Ovary (tissue), 9 donors: ENCODE data around the gene SLAMF1. TPM values are rescaled to one million over a fixed set of nuclear protein-coding genes. Genes with fewer than 3 reads are reported as not detected.

Experiments
- DNase-seq, 5 donors: peaks; one replicate each; pipeline ENCODE4 v3.0.0-alpha.2; 2019 to 2020
- H3K27ac ChIP-seq, 2 donors: fragments of 200-600 bp; one replicate each; pipeline versions ENCODE4 v1.5.1 to v1.8.0; 2019 to 2022
- H3K27me3 ChIP-seq: fragments of 200-600 bp; one replicate; pipeline ENCODE4 v1.8.0; 2022
- H3K36me3 ChIP-seq: fragments of 200-600 bp; sonication (generic); one replicate; pipeline ENCODE4 v1.5.1; 2019
- H3K4me1 ChIP-seq: one replicate; pipeline ENCODE4 v1.8.1; 2013; ENCODE audit warnings: mild to moderate bottlenecking, moderate library complexity; ENCODE audit not compliant: insufficient read depth
- H3K4me3 ChIP-seq: fragments of 200-600 bp; sonication (generic); one replicate; pipeline ENCODE4 v1.5.1; 2017
- H3K9me3 ChIP-seq, 2 donors: fragments of 200-600 bp in 1 of 2; sonication (generic) in 1 of 2; one replicate each; pipeline versions ENCODE4 v1.5.1 to v1.8.1; 2013 to 2019; ENCODE audit warnings: mild to moderate bottlenecking in 1 of 2, moderate library complexity in 1 of 2
- EP300 ChIP-seq: sonication (generic); formaldehyde crosslinking; IDR thresholded peaks from one replicate; pipeline ENCODE4 v1.6.1; 2017; ENCODE audit warnings: antibody characterized with exemption
- POLR2A ChIP-seq: fragments of 450-650 bp; IDR thresholded peaks from one replicate; pipeline ENCODE4 v1.6.1; 2017; ENCODE audit warnings: antibody characterized with exemption, mild to moderate bottlenecking, moderate library complexity
- WGBS, 3 donors: extraction: QIAGEN DNeasy Blood & Tissue Kit in 1 of 3; methylation state at CpG; one replicate each; pipeline versions ENCODE4 v1.1.5 to v1.1.7; 2013 to 2017; 5-methylcytosine and 5-hydroxymethylcytosine counted together
- intact Hi-C, 4 donors: fragments of 100-400 bp; cut with DNase I; formaldehyde crosslinking; loops; one replicate each; pipeline versions ENCODE4 v1.11.0 to v1.15.1; 2022 to 2023
- polyA plus RNA-seq, 2 donors: library from polyadenylated mRNA; stranded (reverse); fragments of 200-250 nt in 1 of 2; fragments of 350-450 nt in 1 of 2; fragmentation: Illumina TruSeq in 1 of 2; extraction: RNeasy Lipid Tissue Mini Kit (QIAGEN cat#74804) in 1 of 2; gene quantifications; one replicate each; pipeline ENCODE4 v1.2.3, GENCODE V29; 2013 to 2014
- total RNA-seq, 7 donors: library from RNA; depleted of rRNA in 2 of 7; stranded (reverse); fragments of >200 nt in 2 of 7; fragmentation: NEBNext Ultra II Directional in 3 of 7; extraction: Animal tissue kit (Norgen Biotek cat#: 25700) in 3 of 7; gene quantifications; one replicate each; pipeline versions ENCODE4 v1.1.0 to v1.2.4, GENCODE V29; 2016 to 2023
- TF ChIP-seq, protein P1 (sequence below), 3 donors: fragments of 450-650 bp in 2 of 3; fragments of 200-600 bp in 1 of 3; IDR thresholded peaks; one replicate each; pipeline versions ENCODE4 v1.5.1 to v1.8.0; 2016 to 2022; ENCODE audit warnings: antibody characterized with exemption in 3 of 3, mild to moderate bottlenecking in 1 of 3
- donor health status: DM: no; HTN: no; CAD: no; lungs with moderate emphysema.
- donor health status: DM: no; HTN: no; CAD: no.
- donor health status: Bipolar disorder and iron deficiency.
- donor health status: DM: yes; HTN: yes; CAD: no.
- donor health status: DM: no; HTN: no; CAD: no.
- donor health status: DM: yes; HTN: yes; CAD: no.

SLAMF1 gene
- total and polyA plus RNA-seq, 9 donors, result 0.15 to 0.68 (median 0.27) TPM; not detected in 3

DNA sequence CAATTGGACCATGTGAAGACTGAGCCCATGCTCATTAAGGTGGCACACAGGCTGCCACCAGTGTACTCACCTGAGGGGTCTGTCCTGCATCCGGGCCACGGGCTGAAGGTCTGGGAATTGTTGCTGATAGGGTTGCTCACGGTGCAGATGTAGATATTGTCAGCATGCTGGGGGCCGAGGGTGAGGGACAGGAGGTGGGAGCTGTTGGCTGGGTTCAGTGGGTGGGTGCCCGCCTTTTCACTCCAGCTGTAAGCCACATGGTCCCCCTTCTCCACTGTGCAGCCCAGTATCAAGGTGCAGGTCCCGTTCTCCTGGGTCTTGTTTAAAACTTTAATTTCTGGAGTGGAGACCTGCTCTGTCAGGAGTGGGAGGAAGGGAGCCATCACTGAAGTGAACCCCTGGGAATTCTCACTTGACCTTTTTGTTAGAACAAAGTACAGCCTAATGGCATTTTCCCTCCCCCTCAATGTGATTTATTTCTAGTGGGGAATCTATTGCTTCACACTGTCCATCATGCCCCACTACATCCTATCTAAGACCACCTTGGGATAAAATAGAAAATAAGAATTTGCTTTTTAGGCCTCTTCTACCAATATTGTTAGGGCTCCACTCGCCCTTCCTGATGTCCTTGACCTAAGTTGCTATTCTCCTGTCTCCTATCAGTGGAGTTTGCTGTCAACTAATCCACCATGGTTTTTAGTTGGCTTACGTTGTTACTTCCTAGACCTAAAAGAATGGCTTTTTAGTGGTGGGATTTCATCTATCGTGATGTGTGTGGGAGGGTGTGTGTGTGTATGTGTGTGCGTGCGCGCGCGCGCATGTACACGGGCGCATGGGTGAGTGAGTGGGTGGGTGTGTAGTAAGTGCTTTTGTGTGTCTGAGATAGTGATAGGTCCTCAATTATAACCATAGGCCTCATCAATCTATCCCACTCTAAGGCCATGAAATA is 12.0 kb downstream of the SLAMF1 start:
- Histone ChIP-seq H3K4me1 (no peaks in the 10 kb centered on the region), H3K27me3 (no peaks in the 10 kb centered on the region), H3K27ac (no peak overlapping the region), H3K9me3 (no peaks in the 10 kb centered on the region), H3K36me3 (no peaks in the 10 kb centered on the region), H3K4me3 (no peak overlapping the region)
- DNase-seq, result no peak
- TF ChIP-seq, protein P1, sequence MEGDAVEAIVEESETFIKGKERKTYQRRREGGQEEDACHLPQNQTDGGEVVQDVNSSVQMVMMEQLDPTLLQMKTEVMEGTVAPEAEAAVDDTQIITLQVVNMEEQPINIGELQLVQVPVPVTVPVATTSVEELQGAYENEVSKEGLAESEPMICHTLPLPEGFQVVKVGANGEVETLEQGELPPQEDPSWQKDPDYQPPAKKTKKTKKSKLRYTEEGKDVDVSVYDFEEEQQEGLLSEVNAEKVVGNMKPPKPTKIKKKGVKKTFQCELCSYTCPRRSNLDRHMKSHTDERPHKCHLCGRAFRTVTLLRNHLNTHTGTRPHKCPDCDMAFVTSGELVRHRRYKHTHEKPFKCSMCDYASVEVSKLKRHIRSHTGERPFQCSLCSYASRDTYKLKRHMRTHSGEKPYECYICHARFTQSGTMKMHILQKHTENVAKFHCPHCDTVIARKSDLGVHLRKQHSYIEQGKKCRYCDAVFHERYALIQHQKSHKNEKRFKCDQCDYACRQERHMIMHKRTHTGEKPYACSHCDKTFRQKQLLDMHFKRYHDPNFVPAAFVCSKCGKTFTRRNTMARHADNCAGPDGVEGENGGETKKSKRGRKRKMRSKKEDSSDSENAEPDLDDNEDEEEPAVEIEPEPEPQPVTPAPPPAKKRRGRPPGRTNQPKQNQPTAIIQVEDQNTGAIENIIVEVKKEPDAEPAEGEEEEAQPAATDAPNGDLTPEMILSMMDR (IDR thresholded peaks at IDR 0.05), result no peak
- TF ChIP-seq EP300 (no peak), POLR2A (no peak)
- WGBS, 3 donors, result 88 to 94% (median 90%) methylated on average over 17 of the region's 17 CpGs
- intact Hi-C loops, result no loop called here

DNA sequence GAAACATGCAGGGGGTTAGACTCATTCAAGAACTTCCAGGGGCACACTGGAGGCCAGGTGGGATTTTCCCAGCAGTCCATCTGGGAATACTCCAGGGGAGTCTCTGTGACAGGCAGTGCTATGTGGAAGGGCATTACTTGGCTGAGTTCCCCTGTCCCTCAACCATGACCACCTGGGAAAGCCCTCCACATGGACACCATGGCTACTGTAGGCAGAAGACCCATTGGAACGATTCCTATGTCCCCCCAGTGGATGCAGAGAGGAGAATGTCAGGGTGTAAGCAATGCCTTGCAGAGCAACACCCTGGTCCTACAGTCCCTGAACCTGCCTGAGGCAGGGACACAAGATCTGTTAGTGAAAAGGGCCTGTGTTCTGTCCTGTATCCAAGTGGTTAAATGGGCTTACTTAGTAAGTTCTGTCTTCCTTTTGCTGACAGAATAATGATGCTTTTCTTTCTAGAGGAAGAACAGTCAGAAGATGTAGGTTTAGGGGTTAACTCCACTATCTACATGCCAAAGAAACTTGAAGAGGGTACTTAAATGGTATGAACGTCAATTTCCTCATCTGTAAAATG is 13.4 kb downstream of the SLAMF1 start:
- Histone ChIP-seq H3K4me1 (no peaks in the 10 kb centered on the region), H3K27ac (no peak overlapping the region), H3K9me3 (no peaks in the 10 kb centered on the region), H3K4me3 (no peak overlapping the region), H3K27me3 (no peaks in the 10 kb centered on the region), H3K36me3 (no peaks in the 10 kb centered on the region)
- WGBS, 3 donors, result 51 to 70% (median 53%) methylated on average over 2 of the region's 2 CpGs
- intact Hi-C loops, result no loop called here
- DNase-seq, result no peak
- TF ChIP-seq POLR2A (no peak), EP300 (no peak)
- TF ChIP-seq, protein P1 (IDR thresholded peaks at IDR 0.05), result no peak

DNA sequence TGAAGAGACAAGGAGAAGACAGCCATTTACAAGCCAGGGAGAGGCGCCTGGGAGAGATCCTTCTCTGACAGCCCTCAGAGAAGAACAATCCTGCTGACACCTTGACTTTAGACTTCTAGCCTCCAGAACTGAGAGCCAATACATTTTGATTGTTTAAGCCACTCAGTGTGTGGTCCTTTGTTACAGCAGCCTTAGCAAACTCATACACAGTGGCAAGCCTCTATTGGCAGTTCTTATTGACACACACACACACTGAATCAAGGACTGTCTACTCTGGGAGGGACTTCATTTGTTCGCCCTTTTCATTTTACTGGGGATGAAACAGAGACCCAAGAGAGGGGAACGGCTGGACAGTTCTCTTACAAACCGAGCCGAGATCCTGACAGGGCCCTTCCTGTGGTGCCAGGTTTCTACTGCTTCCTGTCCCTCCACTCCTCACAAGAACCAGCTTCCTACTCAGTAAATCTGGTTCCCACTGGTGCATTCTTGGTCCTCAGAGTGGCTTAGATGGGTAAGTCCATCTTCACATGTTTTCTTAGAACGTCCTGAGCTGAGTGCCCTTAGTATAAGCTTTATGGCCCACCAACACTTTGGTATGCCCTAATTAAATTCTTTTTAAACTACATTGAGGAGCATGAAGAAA is 14.7 kb downstream of the SLAMF1 start:
- no peak overlapping the region for H3K27ac ChIP-seq
- no peaks in the 10 kb centered on the region for H3K9me3 ChIP-seq
- H3K36me3 ChIP-seq, result no peaks in the 10 kb centered on the region
- intact Hi-C loops, result no loop called here
- WGBS, 3 donors, result 89 to 95% (median 92%) methylated on average over 6 of the region's 6 CpGs
- no peaks in the 10 kb centered on the region for H3K27me3 ChIP-seq
- TF ChIP-seq EP300, result no peak
- no peak for TF ChIP-seq POLR2A
- TF ChIP-seq, protein P1 (IDR thresholded peaks at IDR 0.05), result no peak
- no peaks in the 10 kb centered on the region for H3K4me1 ChIP-seq
- H3K4me3 ChIP-seq, result no peak overlapping the region
- no peak for DNase-seq

DNA sequence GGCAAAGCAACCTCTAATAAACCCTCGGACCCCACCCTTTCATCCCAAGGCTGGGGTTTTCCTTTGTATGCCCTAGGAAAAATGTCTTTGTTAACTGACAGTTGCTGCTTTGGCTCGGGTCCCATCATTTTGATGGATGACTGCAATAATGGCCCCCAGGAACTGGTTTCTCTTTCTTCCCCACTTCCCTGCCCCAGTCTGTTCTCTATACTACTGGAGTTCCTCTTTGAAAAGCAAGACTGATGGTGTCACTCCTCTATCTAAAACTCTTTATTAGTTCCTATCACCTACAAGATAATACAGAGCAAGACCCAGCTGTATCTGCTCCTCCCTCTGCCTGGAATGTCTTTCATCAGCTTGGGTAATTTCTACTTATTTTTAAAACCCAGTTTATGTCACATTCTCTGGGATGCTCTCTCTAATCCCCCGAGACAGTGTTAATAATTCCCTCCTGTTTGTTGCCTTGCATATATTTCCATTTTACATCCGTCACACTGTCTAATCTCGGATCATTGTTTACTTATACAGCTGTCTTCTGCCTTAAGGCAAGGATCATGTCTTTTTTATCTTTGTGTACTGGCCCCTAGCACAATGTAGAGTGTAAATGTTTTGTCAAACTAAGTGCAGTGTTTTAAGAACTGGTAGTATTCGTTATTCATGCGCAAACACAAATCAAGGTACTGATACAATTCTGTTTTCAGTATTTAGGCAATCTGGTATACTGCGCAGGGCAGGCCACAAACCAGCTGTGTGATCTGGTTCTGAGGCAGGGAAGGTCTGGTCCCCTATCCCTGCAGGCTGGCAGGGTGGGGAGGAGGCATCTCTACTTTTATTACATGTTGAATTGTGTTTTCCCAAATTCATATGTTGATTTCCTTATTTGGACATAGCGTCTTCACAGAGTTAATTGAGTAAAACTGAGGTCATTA is 16.1 kb downstream of the SLAMF1 start:
- WGBS, 3 donors, result 35 to 44% (median 37%) methylated on average over 9 of the region's 9 CpGs
- intact Hi-C loops, result no loop called here
- H3K4me1 ChIP-seq, result no peaks in the 10 kb centered on the region

More for the DNA sequence above, 16.1 kb downstream of the SLAMF1 start:
- Histone ChIP-seq H3K36me3 (no peaks in the 10 kb centered on the region), H3K27me3 (no peaks in the 10 kb centered on the region), H3K4me3 (no peak overlapping the region), H3K9me3 (no peaks in the 10 kb centered on the region), H3K27ac (no peak overlapping the region)
- DNase-seq, result no peak
- TF ChIP-seq, protein P1 (IDR thresholded peaks at IDR 0.05), result no peak
- TF ChIP-seq POLR2A, result no peak
- TF ChIP-seq EP300, result no peak
